Stimulated activated CD4-positive, alpha-beta T cell treated with anti-CD3 and anti-CD28 coated beads, Interleukin-15, amount 100 ng/mL, for 24 hours (primary cell): Measurements from ENCODE around the gene OIT3.

Experiments
- DNase-seq: peaks from one replicate; pipeline ENCODE4 v3.0.0-alpha.2; 2020

OIT3 gene

GRCh38 chr10:72953687-72954086 lies 60.1 kb downstream of the OIT3 start:
- DNase-seq: no peak

DNA sequence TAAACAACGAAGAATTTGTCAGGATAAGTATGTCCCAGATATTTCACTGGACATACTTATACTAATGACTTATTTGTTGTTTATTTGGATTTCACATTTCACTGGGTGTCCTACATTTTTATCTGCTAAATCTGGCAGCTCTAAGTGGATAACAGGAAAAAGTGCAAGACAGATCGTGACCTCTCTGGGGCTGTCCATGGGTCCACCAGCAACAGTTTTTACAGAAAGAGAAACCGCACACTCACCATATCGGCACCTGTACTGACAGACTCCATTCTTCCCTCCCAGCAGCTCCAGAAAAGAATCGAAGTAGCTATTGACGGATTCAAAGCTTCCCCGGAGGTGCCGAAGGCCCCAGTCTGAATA lies 60.7 kb downstream of the OIT3 start:
- DNase-seq: no peak

DNA sequence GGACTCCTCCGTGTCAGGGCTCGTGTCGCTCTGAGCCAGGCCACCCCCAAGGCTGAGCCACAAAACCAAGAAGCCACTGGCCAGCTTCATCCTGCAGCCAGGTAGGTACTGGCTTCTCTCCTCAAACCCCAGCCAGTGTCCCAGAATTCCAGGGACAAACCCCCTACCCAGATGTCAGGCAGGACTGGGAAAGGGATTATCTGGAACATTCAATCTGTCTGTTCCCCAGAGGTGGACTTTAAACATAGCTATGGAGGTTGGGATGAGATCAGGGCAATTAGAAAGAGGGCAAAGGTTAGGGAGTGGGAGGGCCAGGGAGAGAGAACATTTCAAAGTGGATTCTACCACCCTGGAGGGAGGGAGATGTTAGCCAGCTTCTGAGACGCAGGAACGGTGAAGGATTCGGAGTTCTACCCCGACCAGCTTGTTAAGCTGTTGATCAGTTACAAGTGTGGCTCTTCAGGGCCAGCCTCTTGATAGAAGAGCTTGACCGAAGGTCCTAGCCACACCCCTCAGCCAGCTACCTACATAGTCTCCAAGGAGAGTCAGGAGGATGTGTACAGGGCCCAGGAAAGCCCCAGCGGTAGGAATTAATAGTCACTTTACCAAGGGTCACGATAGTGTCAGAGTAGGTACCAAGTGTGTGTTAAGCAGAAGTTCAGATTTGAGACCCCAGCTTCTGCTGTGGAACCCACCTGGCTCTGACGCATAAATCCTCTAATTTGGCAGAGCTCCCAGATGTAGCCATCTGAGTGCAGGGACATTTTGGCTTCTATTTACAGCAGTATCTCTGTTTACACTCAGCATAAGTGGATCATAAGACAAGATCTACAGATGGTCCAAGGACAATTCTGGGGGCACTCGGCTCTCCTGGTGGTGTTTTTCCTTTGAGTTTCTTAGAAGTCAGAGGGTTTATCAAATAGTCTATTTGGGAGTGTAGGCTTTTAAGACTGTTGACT lies 61.3 kb downstream of the OIT3 start, which contains the start of gene PLA2G12B:
Gene PLA2G12B, minus strand, starts transcription at position 211 of the 959 bp plus-strand sequence. Its CDS starts 121 bp downstream, at position 90.
- no peak for DNase-seq

DNA sequence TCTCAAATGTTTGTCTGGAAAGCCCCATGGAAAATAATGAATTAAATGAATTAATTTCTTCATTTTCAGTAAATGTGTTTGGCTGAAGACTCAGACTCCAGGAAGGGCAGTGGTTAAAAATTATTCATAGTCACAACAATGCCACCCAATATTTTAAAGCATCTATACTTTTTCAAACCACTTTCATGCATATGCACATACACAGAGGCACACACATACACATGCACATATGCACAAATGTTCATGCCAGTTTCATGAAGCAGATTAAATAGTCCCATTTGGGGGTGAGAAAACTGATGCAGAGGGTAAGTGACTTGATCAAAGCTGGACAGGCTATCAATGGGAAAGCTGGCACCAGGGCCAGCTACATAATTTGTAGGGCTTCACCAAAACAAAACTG lies 62.5 kb downstream of the OIT3 start:
- no peak for DNase-seq

- no peak for DNase-seq
Measured at GRCh38 chr10:72976886-72977285, 83.3 kb downstream of the OIT3 start.

DNA sequence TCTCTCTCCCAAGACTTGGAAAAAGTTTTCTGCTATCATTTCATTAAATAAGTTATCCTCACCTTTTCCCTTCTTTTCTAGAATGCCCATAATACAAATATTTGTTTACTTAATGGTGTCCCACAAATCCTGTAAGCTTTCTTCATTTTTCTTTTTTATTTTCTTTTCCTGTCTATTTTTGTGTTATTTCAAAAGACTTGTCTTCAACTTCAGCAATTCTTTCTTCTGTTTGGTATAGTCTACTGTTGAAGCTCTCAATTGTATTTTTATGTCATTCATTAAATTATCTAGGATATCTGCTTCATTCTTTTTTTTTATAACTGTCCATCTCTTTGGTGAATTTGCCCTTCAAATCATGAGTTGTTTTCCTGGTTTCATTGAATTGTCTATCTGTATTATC lies 86.2 kb downstream of the OIT3 start:
- no peak for DNase-seq

- no peak for DNase-seq
Measured at GRCh38 chr10:72980348-72980747, 86.8 kb downstream of the OIT3 start.

DNA sequence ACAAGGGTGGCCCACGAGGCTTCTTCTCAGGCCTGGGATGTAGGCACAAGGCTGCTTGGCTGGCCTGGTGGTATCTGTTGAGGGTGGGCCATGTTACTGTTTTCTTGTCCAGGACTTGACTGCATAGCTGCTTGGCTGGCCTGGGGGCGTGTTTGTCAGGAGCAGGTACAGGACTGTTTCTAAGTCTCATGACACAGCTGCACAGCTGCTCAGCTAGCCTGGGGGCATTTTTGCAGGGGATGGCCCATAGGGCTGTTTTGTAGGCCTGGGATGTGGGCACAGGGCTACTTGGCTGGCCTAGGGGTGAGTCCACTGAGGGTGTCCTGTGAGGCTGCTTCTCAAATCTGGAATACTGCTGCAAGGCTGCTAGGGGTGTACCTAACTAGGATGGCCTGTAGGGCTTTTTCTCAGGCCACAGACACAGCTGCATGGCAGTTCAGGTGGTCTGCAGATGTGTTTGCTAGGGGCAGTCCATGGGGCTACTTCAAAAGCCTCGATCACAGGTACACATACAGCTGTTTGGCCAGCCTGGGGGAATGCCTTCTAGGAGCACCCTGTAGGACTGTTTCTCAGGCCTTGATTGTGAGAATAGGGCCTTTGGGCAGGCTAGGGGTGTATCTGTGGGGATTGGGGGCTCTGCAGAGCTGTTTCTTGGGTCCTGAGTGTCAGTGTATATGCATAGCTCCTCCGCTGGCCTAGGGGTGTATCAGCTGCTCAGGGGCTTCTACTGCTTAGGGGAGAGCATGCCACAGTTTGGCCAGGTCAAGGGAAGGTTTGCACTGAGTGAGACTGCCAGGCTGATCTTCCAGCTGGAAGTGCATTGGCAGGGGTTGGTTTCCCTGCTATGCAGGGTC lies 87.7 kb downstream of the OIT3 start:
- no peak for DNase-seq

DNA sequence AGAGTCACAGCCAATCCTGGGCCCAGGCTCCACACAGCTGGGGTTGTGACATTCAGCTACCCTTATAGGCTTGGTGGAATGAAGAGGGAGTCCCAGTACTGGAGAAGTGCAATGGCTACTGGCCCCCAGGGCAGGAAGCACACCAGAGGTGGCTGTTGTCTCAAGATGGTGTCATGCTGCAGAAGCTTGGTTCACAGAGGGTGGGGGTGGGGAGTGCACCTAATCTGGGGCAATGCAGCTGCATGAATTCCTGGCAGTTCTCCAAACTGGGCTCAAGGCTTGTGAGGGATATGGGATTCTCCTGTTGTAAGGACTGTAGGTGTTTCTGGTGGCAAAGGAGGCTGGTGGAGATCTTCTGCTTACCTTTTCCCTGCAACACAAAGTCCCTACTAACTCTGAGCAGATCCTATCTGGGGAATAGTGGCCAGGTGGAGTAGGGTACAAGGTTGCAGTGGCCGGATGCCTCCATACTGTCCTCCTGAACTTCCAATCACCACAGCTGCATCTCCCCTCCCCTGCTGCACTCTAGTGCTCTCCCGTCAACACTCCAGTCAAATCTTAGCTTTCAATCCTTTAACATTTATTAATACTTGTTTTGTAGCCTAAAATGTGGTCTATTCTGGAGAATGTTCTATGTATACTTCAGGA lies 88.5 kb downstream of the OIT3 start:
- DNase-seq: no peak
